PC-3 (cell line): ENCODE results near the gene SERPINE3. TPM values are rescaled to one million over a fixed set of nuclear protein-coding genes. Genes with fewer than 3 reads are reported as not detected.

ENCODE experiments used
- ATAC-seq: fragments of 200-7000 bp; cut with Tn5 transposase; 2 replicates; pipeline ENCODE4 v1.9.1; 2020; ENCODE audit warnings: mild to moderate bottlenecking, moderate library complexity
- BruUV-seq: library from RNA; stranded (reverse); fragments of 400-500 nt; replicated peaks from 2 replicates; lab custom pipeline; 2021; lab: Mats Ljungman, UMichigan
- CTCF ChIA-PET: fragments of 300-600 bp; sonication (Branson Sonifier 250); formaldehyde crosslinking; loops from one replicate; lab custom pipeline; 2022; ENCODE audit warnings: antibody characterized with exemption; lab: Charles Lee
- POLR2A ChIA-PET: fragments of 300-600 bp; sonication (Branson Sonifier 250); formaldehyde crosslinking; loops from one replicate; lab custom pipeline; 2022; ENCODE audit warnings: antibody characterized with exemption; ENCODE audit not compliant: unreplicated experiment; lab: Charles Lee
- DNase-seq: peaks from one replicate; pipeline ENCODE4 v3.0.0-alpha.2; 2015
- H2AFZ ChIP-seq: fragments of 300-600 bp; sonication (generic); 2 replicates; pipeline ENCODE4 v1.6.0; 2016; ENCODE audit warnings: antibody characterized with exemption, low read length
- H3F3A ChIP-seq: fragments of 300-600 bp; sonication (generic); one replicate; pipeline ENCODE4 v1.6.0; 2017; ENCODE audit warnings: antibody characterized with exemption, low read length, control low read depth, mild to moderate bottlenecking; ENCODE audit not compliant: unreplicated experiment
- H3K27ac ChIP-seq: fragments of 300-600 bp; sonication (generic); 2 replicates; pipeline ENCODE4 v1.5.1; 2016; ENCODE audit warnings: mild to moderate bottlenecking, low read length
- H3K27me3 ChIP-seq: fragments of 300-600 bp; sonication (generic); 2 replicates; pipeline ENCODE4 v1.6.1; 2016; ENCODE audit warnings: low read length, mixed read lengths
- H3K36me3 ChIP-seq: fragments of 300-600 bp; sonication (generic); 2 replicates; pipeline ENCODE4 v1.6.1; 2016; ENCODE audit warnings: low read depth, mixed run types, low read length, mixed read lengths
- H3K4me1 ChIP-seq: fragments of 300-600 bp; sonication (generic); 2 replicates; pipeline ENCODE4 v1.5.1; 2016; ENCODE audit warnings: low read length; ENCODE audit not compliant: insufficient read depth
- H3K4me2 ChIP-seq: fragments of 300-600 bp; sonication (generic); 2 replicates; pipeline ENCODE4 v1.6.0; 2016; ENCODE audit warnings: low read length
- H3K4me3 ChIP-seq: fragments of 300-600 bp; sonication (generic); 2 replicates; pipeline ENCODE4 v1.5.1; 2016; ENCODE audit warnings: mild to moderate bottlenecking, low read length, mixed read lengths
- H3K79me2 ChIP-seq: fragments of 300-600 bp; sonication (generic); 2 replicates; pipeline ENCODE4 v1.6.1; 2017; ENCODE audit warnings: low read length, mixed read lengths
- H3K9ac ChIP-seq: fragments of 300-600 bp; sonication (generic); 2 replicates; pipeline ENCODE4 v1.6.0; 2016; ENCODE audit warnings: mild to moderate bottlenecking, low read length
- H3K9me2 ChIP-seq: fragments of 300-600 bp; sonication (generic); replicated peaks from 2 replicates; pipeline ENCODE4 v1.6.1; 2016; ENCODE audit warnings: mixed run types, low read length, mixed read lengths
- H3K9me3 ChIP-seq: fragments of 300-600 bp; sonication (generic); 2 replicates; pipeline ENCODE4 v1.6.1; 2016; ENCODE audit warnings: low read length, mixed read lengths
- H4K20me1 ChIP-seq: fragments of 300-600 bp; sonication (generic); 2 replicates; pipeline ENCODE4 v1.6.1; 2016; ENCODE audit warnings: low read length, mixed read lengths
- CTCF ChIP-seq: fragments of 300-600 bp; sonication (generic); conservative IDR thresholded peaks from 2 replicates; pipeline ENCODE4 v1.5.1; 2017; ENCODE audit warnings: antibody characterized with exemption, low read depth, mild to moderate bottlenecking, low read length
- EZH2 ChIP-seq: fragments of 300-600 bp; sonication (generic); IDR thresholded peaks from one replicate; pipeline ENCODE4 v1.6.1; 2017; ENCODE audit warnings: antibody characterized with exemption, mild to moderate bottlenecking, low read length; ENCODE audit not compliant: unreplicated experiment
- EZH2phosphoT487 ChIP-seq: fragments of 300-600 bp; sonication (generic); IDR thresholded peaks from 2 replicates; pipeline ENCODE4 v1.6.1; 2018; ENCODE audit warnings: mild to moderate bottlenecking, antibody characterized with exemption, low read length, borderline replicate concordance
- intact Hi-C: fragments of 100-400 bp; cut with micrococcal nuclease; formaldehyde crosslinking; loops from 2 replicates; pipeline ENCODE4 v1.9.0; 2023
- total RNA-seq: library from RNA; depleted of rRNA; stranded (reverse); fragments of >200 nt; gene quantifications from 2 replicates; pipeline ENCODE4 v1.2.3, GENCODE V29; 2014

Gene SERPINE3
- total RNA-seq, 1 experiment from 2014 or later: not detected

DNA sequence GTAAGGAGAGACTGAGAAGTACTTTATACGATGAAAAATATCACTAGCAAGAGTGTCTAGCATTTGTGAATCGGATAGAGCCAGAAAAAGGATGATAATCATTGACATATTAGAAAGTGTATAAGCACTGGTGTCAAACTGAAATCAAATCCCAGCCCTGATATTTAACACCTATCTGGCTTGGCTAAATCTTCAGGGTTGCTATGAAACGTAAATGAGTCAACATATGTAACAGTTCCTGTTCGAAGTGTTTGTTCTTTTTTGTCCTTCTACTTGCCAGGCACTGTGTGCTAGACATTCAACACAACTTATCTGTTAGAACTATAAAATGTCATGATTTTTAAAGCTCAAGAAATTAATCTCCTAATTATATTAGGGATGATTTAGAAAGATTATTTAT is 40.8 kb downstream of the SERPINE3 start:
- POLR2A ChIA-PET: no interaction called here
- Histone ChIP-seq H3K9me3 (no peaks in the 10 kb centered on the region), H3K4me3 (no peak overlapping the region), H3K9ac (no peak overlapping the region), H3K27ac (no peak overlapping the region), H3K4me2 (0 out of 2 replicates have a peak overlapping the region, but pooled peaks have one; percentile 2), H3K4me1 (peaks cover 15% of the 10 kb centered on the region), H3K79me2 (peaks cover 2% of the 10 kb centered on the region; the same call in 1 of the 2 replicates), H2AFZ (no peak overlapping the region), H4K20me1 (no peaks in the 10 kb centered on the region), H3K36me3 (peaks cover 39% of the 10 kb centered on the region), H3F3A (no peaks in the 10 kb centered on the region), H3K9me2 (no peaks in the 10 kb centered on the region), H3K27me3 (no peaks in the 10 kb centered on the region)
- CTCF ChIA-PET: interaction anchor here (0.6 kb wide), 1 partner anchor 98 kb away, joined by 3 read pairs; no protein-coding TSS in a partner anchor
- BruUV-seq: no TSS peak
- intact Hi-C loops: no loop called here
- peak; percentile 34 for DNase-seq
- TF ChIP-seq EZH2 (no peak), CTCF (no peak), EZH2phosphoT487 (no peak)
- peak; percentile 98 for ATAC-seq

GRCh38 chr13:51385114-51385513 is 45.6 kb downstream of the SERPINE3 start:
- Histone ChIP-seq H3K4me2 (no peak overlapping the region), H3K9me3 (no peaks in the 10 kb centered on the region), H3K27me3 (no peaks in the 10 kb centered on the region), H2AFZ (no peak overlapping the region), H3F3A (no peaks in the 10 kb centered on the region), H3K4me3 (no peak overlapping the region), H4K20me1 (no peaks in the 10 kb centered on the region), H3K9me2 (no peaks in the 10 kb centered on the region), H3K9ac (no peak overlapping the region), H3K27ac (no peak overlapping the region), H3K36me3 (peaks cover 12% of the 10 kb centered on the region; the same call in 1 of the 2 replicates), H3K79me2 (peaks cover 4% of the 10 kb centered on the region; the same call in 1 of the 2 replicates), H3K4me1 (peaks cover 11% of the 10 kb centered on the region)
- POLR2A ChIA-PET: no interaction called here
- no TSS peak for BruUV-seq
- no peak for DNase-seq
- intact Hi-C loops: no loop called here
- CTCF ChIA-PET: no interaction called here
- ATAC-seq: no peak
- TF ChIP-seq EZH2phosphoT487 (no peak), CTCF (no peak), EZH2 (no peak)

DNA sequence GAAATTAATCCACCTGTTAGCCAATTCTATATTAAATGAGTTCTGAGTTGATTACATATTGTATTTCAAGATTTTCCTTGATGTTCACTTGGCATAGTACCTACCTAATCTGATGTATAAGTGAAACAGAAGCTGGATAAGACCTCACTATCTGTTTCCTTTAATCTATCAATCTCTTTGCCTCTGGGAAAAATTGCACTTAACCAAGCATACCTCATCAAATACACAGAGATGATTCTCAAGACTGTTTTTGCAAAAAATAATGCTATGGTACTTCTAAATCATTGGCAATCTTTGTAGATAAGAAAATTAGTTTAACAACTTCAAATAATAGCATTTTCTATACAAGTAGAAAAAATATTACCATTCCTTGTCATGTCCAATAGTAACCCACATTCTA is 55.2 kb downstream of the SERPINE3 start:
- no peak overlapping the region for H3K9ac ChIP-seq
- no peaks in the 10 kb centered on the region for H3F3A ChIP-seq
- H3K27me3 ChIP-seq: no peaks in the 10 kb centered on the region
- no peaks in the 10 kb centered on the region for H3K36me3 ChIP-seq
- no peaks in the 10 kb centered on the region for H3K9me3 ChIP-seq
- H3K9me2 ChIP-seq: no peaks in the 10 kb centered on the region
- H3K4me3 ChIP-seq: no peak overlapping the region
- H3K4me1 ChIP-seq: no peaks in the 10 kb centered on the region
- no peak overlapping the region for H3K27ac ChIP-seq
- no peaks in the 10 kb centered on the region for H4K20me1 ChIP-seq
- H3K4me2 ChIP-seq: no peak overlapping the region
- no peak overlapping the region for H2AFZ ChIP-seq
- ATAC-seq (no peak), DNase-seq (no peak)
- intact Hi-C loops: no loop called here
- H3K79me2 ChIP-seq: peaks cover 58% of the 10 kb centered on the region
- CTCF ChIA-PET: no interaction called here
- POLR2A ChIA-PET: no interaction called here
- TF ChIP-seq EZH2 (no peak), EZH2phosphoT487 (no peak), CTCF (no peak)
- no TSS peak for BruUV-seq
